H9 (cell line): ENCODE data around the gene SPDYE4. TPM values are rescaled to one million over a fixed set of nuclear protein-coding genes. Genes with fewer than 3 reads are reported as not detected.

ENCODE experiments used
- DNase-seq: peaks from one replicate; pipeline ENCODE4 v3.0.0-alpha.2; 2017
- H2AFZ ChIP-seq: one replicate; pipeline ENCODE4 v1.6.1; 2013; ENCODE audit warnings: mild to moderate bottlenecking, low read length, control low read depth, moderate library complexity
- H2AK5ac ChIP-seq: 2 replicates; pipeline ENCODE4 v1.6.1; 2013; ENCODE audit warnings: low read length, control low read depth, mixed read lengths; ENCODE audit not compliant: insufficient read length
- H2BK120ac ChIP-seq: one replicate; pipeline ENCODE4 v1.6.1; 2013; ENCODE audit warnings: low read depth, mild to moderate bottlenecking, low read length, control low read depth, inconsistent platforms; ENCODE audit not compliant: poor library complexity, severe bottlenecking
- H2BK12ac ChIP-seq: 2 replicates; pipeline ENCODE4 v1.6.1; 2013; ENCODE audit warnings: low read length, control low read depth, mixed read lengths, low read depth; ENCODE audit not compliant: insufficient read length
- H2BK15ac ChIP-seq: 2 replicates; pipeline ENCODE4 v1.6.1; 2013; ENCODE audit warnings: low read depth, low read length, control low read depth
- H2BK20ac ChIP-seq: one replicate; pipeline ENCODE4 v1.6.1; 2013; ENCODE audit warnings: low read depth, mild to moderate bottlenecking, low read length, control low read depth, inconsistent platforms; ENCODE audit not compliant: poor library complexity, severe bottlenecking
- H2BK5ac ChIP-seq: 2 replicates; pipeline ENCODE4 v1.6.1; 2013; ENCODE audit warnings: low read length, control low read depth, mixed read lengths; ENCODE audit not compliant: insufficient read length
- H3K14ac ChIP-seq: 2 replicates; pipeline ENCODE4 v1.6.1; 2013; ENCODE audit warnings: low read length, control low read depth; ENCODE audit not compliant: insufficient read depth
- H3K18ac ChIP-seq: 2 replicates; pipeline ENCODE4 v1.6.1; 2013; ENCODE audit warnings: low read depth, mild to moderate bottlenecking, mixed read lengths, low read length, control low read depth; ENCODE audit not compliant: insufficient read length
- H3K23ac ChIP-seq: 2 replicates; pipeline ENCODE4 v1.6.1; 2013; ENCODE audit warnings: low read length, control low read depth, mixed read lengths, low read depth; ENCODE audit not compliant: insufficient read length
- H3K23me2 ChIP-seq: 2 replicates; pipeline ENCODE4 v1.6.1; 2013; ENCODE audit warnings: low read depth, mild to moderate bottlenecking, mixed read lengths, low read length, control low read depth; ENCODE audit not compliant: insufficient read length, poor library complexity, severe bottlenecking
- H3K27ac ChIP-seq: 2 replicates; pipeline ENCODE4 v1.5.1; 2013; ENCODE audit warnings: low read length, control low read depth, mixed read lengths, low read depth; ENCODE audit not compliant: insufficient read length
- H3K27me3 ChIP-seq: 2 replicates; pipeline ENCODE4 v1.6.1; 2013; ENCODE audit warnings: low read length, control low read depth, inconsistent platforms; ENCODE audit not compliant: insufficient read depth
- H3K4ac ChIP-seq: 2 replicates; pipeline ENCODE4 v1.6.1; 2013; ENCODE audit warnings: low read depth, mild to moderate bottlenecking, control low read depth, inconsistent platforms, low read length, moderate library complexity
- H3K4me1 ChIP-seq: 2 replicates; pipeline ENCODE4 v1.6.1; 2013; ENCODE audit warnings: low read length, control low read depth, inconsistent platforms; ENCODE audit not compliant: insufficient read depth
- H3K4me2 ChIP-seq: 2 replicates; pipeline ENCODE4 v1.6.1; 2013; ENCODE audit warnings: low read length, control low read depth, mixed read lengths; ENCODE audit not compliant: insufficient read length, insufficient read depth
- H3K56ac ChIP-seq: 2 replicates; pipeline ENCODE4 v1.6.1; 2013; ENCODE audit warnings: low read depth, mild to moderate bottlenecking, mixed read lengths, low read length, control low read depth; ENCODE audit not compliant: insufficient read length
- H3K79me1 ChIP-seq: 2 replicates; pipeline ENCODE4 v1.6.1; 2013; ENCODE audit warnings: low read depth, mild to moderate bottlenecking, moderate library complexity, low read length, control low read depth, inconsistent platforms; ENCODE audit not compliant: insufficient read depth, poor library complexity, severe bottlenecking
- H3K79me2 ChIP-seq: 2 replicates; pipeline ENCODE4 v1.6.1; 2013; ENCODE audit warnings: low read length, control low read depth, inconsistent platforms; ENCODE audit not compliant: insufficient read depth
- H3K9ac ChIP-seq: 2 replicates; pipeline ENCODE4 v1.6.1; 2013; ENCODE audit warnings: low read length, control low read depth, mixed read lengths; ENCODE audit not compliant: insufficient read length; ENCODE audit errors: extremely low read depth
- H3K9me3 ChIP-seq: one replicate; pipeline ENCODE4 v1.6.1; 2013; ENCODE audit warnings: low read depth, low read length, inconsistent platforms; ENCODE audit not compliant: control insufficient read depth
- H3T11ph ChIP-seq: one replicate; pipeline ENCODE4 v1.6.1; 2013; ENCODE audit warnings: mild to moderate bottlenecking, low read length, control low read depth, inconsistent platforms
- H4K20me1 ChIP-seq: one replicate; pipeline ENCODE4 v1.6.1; 2013; ENCODE audit not compliant: control insufficient read depth, insufficient read length, insufficient read depth
- H4K5ac ChIP-seq: 2 replicates; pipeline ENCODE4 v1.6.1; 2013; ENCODE audit warnings: low read depth, mild to moderate bottlenecking, mixed read lengths, low read length, control low read depth; ENCODE audit not compliant: insufficient read length
- H4K8ac ChIP-seq: replicated peaks from 2 replicates; pipeline ENCODE4 v1.6.1; 2013; ENCODE audit warnings: low read length, control low read depth, mixed read lengths, low read depth; ENCODE audit not compliant: insufficient read length
- H4K91ac ChIP-seq: 2 replicates; pipeline ENCODE4 v1.6.1; 2013; ENCODE audit warnings: low read depth, mild to moderate bottlenecking, moderate library complexity, mixed read lengths, low read length, control low read depth; ENCODE audit not compliant: insufficient read length
- H3K27ac Mint-ChIP-seq, 3 experiments: 2 replicates in 2 of 3; 3 replicates in 1 of 3; pipeline ENCODE4 v1.8.0; 2020 to 2021; ENCODE audit warnings: mixed read lengths in 3 of 3, mild to moderate bottlenecking in 1 of 3, moderate library complexity in 1 of 3
- H3K27me3 Mint-ChIP-seq: 2 replicates; pipeline ENCODE4 v1.8.0; 2021; ENCODE audit warnings: low read depth, mild to moderate bottlenecking, moderate library complexity, mixed read lengths
- H3K36me3 Mint-ChIP-seq, 3 experiments: 2 replicates in 2 of 3; 3 replicates in 1 of 3; pipeline ENCODE4 v1.8.0; 2020 to 2021; ENCODE audit warnings: low read depth in 3 of 3, mixed read lengths in 3 of 3; ENCODE audit not compliant: insufficient read depth in 1 of 3
- H3K4me1 Mint-ChIP-seq, 2 experiments: 2 replicates each; pipeline ENCODE4 v1.8.0; 2020; ENCODE audit warnings: mixed read lengths in 2 of 2
- H3K4me3 Mint-ChIP-seq, 2 experiments: 2 replicates in 1 of 2; 3 replicates in 1 of 2; pipeline ENCODE4 v1.8.0; 2020 to 2021; ENCODE audit warnings: mild to moderate bottlenecking in 2 of 2, mixed read lengths in 2 of 2, moderate library complexity in 1 of 2
- H3K9me3 Mint-ChIP-seq, 2 experiments: 2 replicates in 1 of 2; 3 replicates in 1 of 2; pipeline ENCODE4 v1.8.0; 2020; ENCODE audit warnings: mild to moderate bottlenecking in 2 of 2, mixed read lengths in 2 of 2, moderate library complexity in 1 of 2
- WGBS: extraction: QIAGEN DNeasy Blood & Tissue Kit; methylation state at CpG from one replicate; pipeline ENCODE4 v1.1.7; 2013; ENCODE audit warnings: missing lambda C conversion rate, low lambda C conversion rate, mixed read lengths; ENCODE audit not compliant: insufficient read length; ENCODE audit errors: extremely low coverage; 5-methylcytosine and 5-hydroxymethylcytosine counted together
- total RNA-seq: library from RNA; stranded (reverse); gene quantifications from 2 replicates; pipeline ENCODE4 v1.2.1, GENCODE V29; 2021
- TF ChIP-seq, protein P1 (sequence below): fragments of 200-600 bp; sonication (generic); conservative IDR thresholded peaks from 3 replicates; pipeline ENCODE4 v1.8.0; 2021; ENCODE audit warnings: antibody characterized with exemption, mild to moderate bottlenecking

The SPDYE4 gene
- total RNA-seq, 1 experiment from 2014 or later, result not detected

GRCh38 chr17:8711291-8711690 is 47.1 kb downstream of the SPDYE4 start:
- Histone ChIP-seq H3K14ac (no peak overlapping the region), H3K18ac (no peak overlapping the region), H3K9ac (no peak overlapping the region), H2BK12ac (no peak overlapping the region), H3T11ph (no peak overlapping the region), H3K4me2 (no peak overlapping the region), H3K9me3 (no peaks in the 10 kb centered on the region), H2BK5ac (no peak overlapping the region), H3K4me1 (no peaks in the 10 kb centered on the region), H3K4ac (no peak overlapping the region), H3K27me3 (no peaks in the 10 kb centered on the region), H4K20me1 (no peaks in the 10 kb centered on the region), H3K56ac (no peak overlapping the region), H3K79me1 (no peaks in the 10 kb centered on the region), H2AK5ac (no peak overlapping the region), H3K23ac (no peak overlapping the region), H4K91ac (no peak overlapping the region), H4K8ac (no peak overlapping the region), H4K5ac (no peak overlapping the region), H2BK20ac (no peak overlapping the region), H3K23me2 (no peaks in the 10 kb centered on the region), H2BK120ac (no peak overlapping the region), H3K79me2 (no peaks in the 10 kb centered on the region), H2AFZ (no peak overlapping the region), H2BK15ac (no peak overlapping the region), H3K27ac (no peak overlapping the region)
- no peaks in the 10 kb centered on the region for H3K36me3 Mint-ChIP-seq
- H3K4me3 Mint-ChIP-seq, result no peak overlapping the region
- H3K4me1 Mint-ChIP-seq, result peaks cover 2 to 6% of the 10 kb centered on the region in 2 experiments; a peak in 3 of 4 replicates
- H3K27me3 Mint-ChIP-seq, result peaks cover 2% of the 10 kb centered on the region
- H3K9me3 Mint-ChIP-seq, result no peaks in the 10 kb centered on the region; a peak in 1 of 5 replicates
- TF ChIP-seq, protein P1, sequence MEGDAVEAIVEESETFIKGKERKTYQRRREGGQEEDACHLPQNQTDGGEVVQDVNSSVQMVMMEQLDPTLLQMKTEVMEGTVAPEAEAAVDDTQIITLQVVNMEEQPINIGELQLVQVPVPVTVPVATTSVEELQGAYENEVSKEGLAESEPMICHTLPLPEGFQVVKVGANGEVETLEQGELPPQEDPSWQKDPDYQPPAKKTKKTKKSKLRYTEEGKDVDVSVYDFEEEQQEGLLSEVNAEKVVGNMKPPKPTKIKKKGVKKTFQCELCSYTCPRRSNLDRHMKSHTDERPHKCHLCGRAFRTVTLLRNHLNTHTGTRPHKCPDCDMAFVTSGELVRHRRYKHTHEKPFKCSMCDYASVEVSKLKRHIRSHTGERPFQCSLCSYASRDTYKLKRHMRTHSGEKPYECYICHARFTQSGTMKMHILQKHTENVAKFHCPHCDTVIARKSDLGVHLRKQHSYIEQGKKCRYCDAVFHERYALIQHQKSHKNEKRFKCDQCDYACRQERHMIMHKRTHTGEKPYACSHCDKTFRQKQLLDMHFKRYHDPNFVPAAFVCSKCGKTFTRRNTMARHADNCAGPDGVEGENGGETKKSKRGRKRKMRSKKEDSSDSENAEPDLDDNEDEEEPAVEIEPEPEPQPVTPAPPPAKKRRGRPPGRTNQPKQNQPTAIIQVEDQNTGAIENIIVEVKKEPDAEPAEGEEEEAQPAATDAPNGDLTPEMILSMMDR, result no peak
- no peak for DNase-seq
- no CpG with 5 or more reads among the region's 5 CpGs for WGBS
- no peak overlapping the region for H3K27ac Mint-ChIP-seq
